ENCODE results near the gene SLIT3. TPM values are rescaled to one million over a fixed set of nuclear protein-coding genes. Genes with fewer than 3 reads are reported as not detected.
"Not testable (repeated sequence)": the region's sequence is repeated elsewhere in the genome, so short reads cannot be mapped to it uniquely, and the experiment has no call there.

The SLIT3 gene
- total RNA-seq, 1 experiment from 2014 or later: 21.9 TPM

DNA sequence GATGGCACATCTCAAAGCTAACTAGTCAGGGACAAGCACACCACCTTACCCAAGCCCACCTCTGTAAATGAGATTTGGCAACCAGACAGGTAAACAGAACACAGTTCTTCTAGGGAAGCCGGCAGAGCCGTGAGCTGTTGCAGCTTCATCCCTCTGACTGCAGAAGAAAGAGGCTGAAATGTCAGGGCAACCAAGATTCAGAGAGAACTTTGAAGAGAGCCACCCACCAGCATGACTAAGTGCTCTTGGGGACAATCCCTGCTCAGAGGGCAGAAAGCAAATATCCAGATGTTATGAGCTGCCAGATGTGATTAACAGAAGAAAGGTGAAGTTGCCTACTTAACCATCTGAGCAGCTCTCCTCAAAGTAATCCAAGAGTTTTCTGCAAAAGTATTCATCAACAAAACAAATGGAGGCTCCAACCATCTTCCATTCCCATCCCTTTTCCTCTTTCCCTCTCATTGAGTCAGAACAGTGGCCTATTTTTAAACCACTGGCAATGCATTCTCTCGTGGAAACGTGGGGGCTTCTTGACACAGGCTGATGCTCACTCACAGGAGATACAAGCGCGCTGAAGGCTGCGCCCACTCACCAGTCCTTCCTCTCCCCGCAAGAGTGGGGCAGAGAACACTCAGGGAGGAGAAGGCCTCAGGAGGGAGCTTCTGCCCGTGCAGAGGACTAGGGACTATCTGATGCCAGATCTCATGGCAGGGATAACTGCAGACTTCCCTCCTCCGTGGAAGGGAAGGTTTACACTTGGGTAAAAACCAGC, 57.1 kb downstream of the SLIT3 start:
- in situ Hi-C loops (cut with HindIII; ENCODE audit: low pct_unique_long_range_greater_than_20kb, low sequenced_read_pairs): no loop called here
- no peak for DNase-seq (ENCODE audit: low read depth)

DNA sequence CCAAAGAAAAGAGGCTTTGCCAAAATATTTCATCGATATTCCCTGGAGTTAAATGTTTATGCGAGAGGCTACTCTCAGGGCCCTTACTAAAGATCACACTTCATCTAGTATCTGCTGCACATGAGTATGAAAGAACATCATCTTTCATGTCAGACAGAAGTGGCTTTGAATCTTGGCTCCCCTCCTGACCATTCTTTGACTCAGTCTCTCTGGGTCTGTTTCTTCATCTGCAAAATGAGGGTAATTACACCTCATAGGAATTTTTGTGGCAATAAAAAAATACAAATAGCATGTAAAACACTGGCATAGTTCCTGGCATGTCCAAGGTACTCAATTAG, 58.1 kb downstream of the SLIT3 start:
- DNase-seq (ENCODE audit: low read depth): no peak
- in situ Hi-C loops (cut with HindIII; ENCODE audit: low pct_unique_long_range_greater_than_20kb, low sequenced_read_pairs): no loop called here

DNA sequence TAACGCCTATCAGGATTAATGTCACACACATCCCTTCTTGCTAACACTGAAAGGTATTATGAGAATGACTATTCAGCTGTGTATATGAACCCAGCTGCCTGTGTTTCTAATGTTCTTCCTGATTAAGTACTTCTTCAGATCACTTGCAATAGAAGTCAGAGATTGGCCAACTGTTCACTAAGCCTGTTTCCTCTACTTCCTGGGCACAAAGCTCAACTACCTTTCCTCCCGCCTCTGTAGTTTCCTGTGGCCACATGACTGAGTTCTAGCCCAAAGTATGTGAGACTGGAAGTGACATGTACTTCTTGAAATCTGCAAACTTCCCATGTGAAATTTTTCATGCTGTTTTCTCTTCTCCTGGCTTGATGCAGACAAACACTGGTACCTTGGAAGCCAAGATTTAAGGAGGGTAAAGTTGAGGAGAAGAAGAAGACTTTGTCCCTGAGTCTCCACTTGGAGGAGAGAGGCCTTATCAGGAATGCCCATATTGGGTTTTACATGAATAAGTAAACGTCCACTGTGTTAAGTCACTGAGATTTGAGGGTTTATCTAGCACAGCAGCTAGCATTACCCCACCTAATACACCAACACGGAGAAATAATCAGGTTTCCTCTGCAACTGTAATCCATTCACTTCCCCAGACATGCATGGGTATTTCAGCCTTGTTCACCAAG, 58.6 kb downstream of the SLIT3 start:
- in situ Hi-C loops (cut with HindIII; ENCODE audit: low pct_unique_long_range_greater_than_20kb, low sequenced_read_pairs): no loop called here
- DNase-seq (ENCODE audit: low read depth): no peak

DNA sequence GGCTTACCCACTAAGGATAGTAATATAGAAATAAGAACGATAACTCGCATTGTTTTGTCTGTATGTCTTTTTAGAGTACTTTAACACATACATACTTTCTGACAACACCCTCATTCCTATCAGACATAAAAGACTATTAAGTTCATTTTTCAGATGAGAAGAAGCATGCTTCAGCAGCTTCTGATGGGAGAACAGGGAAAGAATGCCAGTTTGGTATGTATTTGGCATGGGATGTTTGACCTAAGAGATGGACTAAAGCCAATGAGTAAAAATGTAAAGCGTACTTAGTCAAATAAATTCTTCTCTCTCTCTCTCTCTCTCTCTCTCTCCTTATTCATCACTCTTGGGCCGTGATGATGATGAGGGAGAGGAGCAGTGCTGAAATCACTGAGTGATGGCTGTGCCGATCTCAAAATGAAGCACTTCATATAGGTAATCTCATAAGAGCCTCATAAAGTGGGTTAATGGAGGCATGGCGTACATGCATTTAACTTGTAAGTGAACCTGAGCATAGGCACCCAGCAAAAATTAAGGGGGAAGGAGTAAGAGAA, 71.5 kb downstream of the SLIT3 start:
- in situ Hi-C loops (cut with HindIII; ENCODE audit: low pct_unique_long_range_greater_than_20kb, low sequenced_read_pairs): no loop called here
- DNase-seq (ENCODE audit: low read depth): no peak

DNA sequence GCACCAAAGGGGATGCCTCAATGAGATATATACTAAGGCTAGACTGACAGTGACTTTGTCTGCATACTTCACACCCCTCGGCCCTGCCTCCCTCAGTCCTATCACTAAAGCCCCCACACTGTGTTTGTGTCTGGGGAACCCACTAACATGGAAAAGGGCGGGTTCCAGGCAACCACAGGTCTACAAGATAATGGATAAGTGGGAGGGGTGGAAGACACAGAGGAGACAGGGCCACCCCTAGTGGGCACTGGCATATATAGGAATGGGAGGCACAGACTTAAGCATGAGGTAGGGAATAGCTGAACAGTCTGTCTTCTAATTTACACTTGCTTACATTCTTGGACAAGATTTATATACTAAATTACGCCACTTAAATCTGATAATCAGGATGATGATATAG, 74.0 kb downstream of the SLIT3 start:
- no peak for DNase-seq (ENCODE audit: low read depth)
- in situ Hi-C loops (cut with HindIII; ENCODE audit: low pct_unique_long_range_greater_than_20kb, low sequenced_read_pairs): no loop called here

DNA sequence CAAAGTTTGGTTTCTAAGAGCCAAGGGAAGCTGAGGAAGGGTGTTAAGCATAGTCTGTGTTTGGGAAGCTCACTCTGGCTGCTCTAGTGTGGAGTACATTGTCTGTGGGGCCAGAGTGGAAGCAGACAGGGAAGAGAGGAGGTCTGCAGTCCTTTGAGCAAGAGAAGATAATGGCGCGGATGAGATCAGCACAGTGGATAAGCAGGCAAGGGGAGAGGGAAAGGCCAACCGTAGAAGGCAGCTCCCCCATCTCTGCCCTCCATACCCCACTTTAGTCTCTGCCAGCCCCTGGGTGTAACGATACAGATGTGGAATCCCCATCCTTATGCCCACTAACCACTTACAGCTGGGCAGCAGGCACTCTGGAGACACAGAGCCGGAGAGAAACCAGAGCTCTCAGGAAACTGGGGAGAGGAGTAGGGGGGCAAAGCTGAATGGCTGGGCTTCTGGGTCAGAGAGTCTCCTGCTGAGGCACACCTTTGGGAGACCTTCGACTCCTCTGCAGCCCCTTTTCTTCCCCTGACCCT, 75.0 kb downstream of the SLIT3 start:
- DNase-seq (ENCODE audit: low read depth): no peak
- in situ Hi-C loops (cut with HindIII; ENCODE audit: low pct_unique_long_range_greater_than_20kb, low sequenced_read_pairs): no loop called here

DNA sequence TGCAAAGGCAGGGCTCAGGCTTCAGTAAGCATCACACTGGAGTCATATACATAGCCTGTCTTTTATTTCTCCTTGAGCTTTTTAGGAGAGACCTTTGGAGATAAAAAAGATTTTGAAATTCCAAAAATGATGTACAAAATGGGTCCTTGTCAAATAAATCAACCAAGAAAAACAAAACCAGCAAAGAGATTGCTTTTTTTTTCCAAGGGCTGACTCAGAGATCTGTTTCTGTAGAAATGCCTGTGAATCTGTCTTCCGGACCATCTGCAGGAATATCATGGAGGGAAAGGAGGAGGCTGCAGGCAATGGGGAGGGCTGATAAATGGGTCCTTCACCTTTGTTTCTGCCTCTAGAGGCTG, 77.4 kb downstream of the SLIT3 start:
- in situ Hi-C loops (cut with HindIII; ENCODE audit: low pct_unique_long_range_greater_than_20kb, low sequenced_read_pairs): no loop called here
- peak; percentile 71 for DNase-seq (ENCODE audit: low read depth)

DNA sequence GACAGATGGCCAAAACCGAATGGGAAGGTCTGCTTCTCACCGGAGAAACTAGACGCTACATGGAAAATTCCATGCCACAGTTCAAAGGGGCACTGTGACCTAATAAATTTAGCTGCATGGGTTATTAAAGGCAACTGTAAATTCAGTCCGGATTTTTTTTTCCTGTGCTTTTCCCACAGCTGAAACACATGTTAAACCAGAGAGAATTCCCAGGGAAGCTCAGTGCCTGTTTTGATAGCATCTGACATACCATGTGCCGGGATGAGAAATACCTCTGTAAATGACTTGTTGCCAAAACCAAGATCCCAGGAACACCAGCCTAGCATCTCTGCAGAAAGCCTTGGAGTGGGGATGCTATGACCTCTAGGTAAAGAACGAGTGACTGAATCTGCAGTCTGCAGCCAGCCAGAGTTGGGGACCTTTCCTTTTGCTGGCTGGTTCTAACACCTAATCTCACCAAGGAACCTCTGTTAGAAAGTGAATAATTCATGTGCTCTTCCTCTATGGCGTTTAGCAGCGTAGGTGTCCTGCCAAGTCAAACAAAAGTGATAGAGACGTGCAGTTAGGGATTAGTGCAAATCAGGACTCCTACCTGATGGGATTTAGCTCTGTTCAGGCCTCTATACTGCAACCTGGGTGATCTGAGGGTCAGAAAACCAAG, 77.9 kb downstream of the SLIT3 start:
- DNase-seq (ENCODE audit: low read depth): no peak
- in situ Hi-C loops (cut with HindIII; ENCODE audit: low pct_unique_long_range_greater_than_20kb, low sequenced_read_pairs): no loop called here

DNA sequence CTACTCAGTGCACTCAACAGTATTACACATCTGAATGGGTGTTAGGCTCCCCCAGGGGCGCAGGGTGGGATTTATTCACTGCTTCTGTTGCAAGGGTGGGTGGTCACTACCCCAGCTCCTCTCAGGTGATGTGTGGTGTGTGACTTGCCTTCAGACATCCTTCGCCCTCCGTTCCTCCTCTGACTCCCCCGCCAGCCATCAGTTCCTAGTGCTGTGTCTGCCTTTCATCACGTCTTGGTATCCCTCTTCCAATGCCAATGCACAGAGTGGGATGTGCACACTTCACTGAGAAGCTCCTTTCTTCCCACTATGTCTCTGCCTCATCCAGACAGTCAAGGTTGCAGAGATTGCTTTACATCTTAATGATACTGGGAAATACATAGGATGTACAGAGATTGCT, 79.4 kb downstream of the SLIT3 start:
- DNase-seq (ENCODE audit: low read depth): no peak
- in situ Hi-C loops (cut with HindIII; ENCODE audit: low pct_unique_long_range_greater_than_20kb, low sequenced_read_pairs): no loop called here

DNA sequence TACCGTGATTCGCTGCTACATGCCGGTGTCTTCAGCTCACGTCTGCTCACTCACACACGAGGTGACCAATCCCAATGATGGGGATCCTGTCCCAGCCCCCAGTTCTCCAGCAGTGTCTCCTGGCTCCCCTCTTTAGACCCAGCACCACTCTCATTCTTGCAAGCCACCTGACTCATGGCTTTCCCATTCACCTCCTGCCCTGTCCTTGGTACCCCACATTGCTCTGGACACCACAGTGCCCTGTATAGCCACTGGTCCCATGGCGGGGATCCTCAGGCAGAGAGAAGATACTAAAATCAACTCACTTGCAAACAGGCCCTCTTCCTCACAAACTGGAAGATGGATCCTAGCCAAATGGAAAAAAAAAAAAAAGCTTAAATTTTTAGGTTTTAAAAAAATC, 81.0 kb downstream of the SLIT3 start:
- DNase-seq (ENCODE audit: low read depth): no peak
- in situ Hi-C loops (cut with HindIII; ENCODE audit: low pct_unique_long_range_greater_than_20kb, low sequenced_read_pairs): no loop called here

DNA sequence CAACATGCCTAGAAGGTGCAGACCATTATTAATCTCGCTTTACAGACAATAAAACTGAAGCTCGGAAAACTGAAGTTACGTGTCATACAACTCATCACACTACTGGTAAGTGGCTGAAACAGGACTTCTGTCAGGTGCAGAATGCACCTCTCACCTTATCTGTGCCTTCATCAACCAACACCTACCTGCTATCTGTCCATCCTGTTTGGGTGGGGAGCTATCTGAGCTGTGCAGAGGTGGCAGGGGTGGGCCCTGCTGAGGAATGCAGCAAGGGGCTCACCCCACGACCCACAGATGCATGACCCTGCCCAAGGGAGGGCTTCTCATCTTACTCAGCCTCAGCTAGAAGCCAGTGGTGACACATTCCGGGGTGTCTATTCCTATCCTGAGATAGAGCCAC, 81.6 kb downstream of the SLIT3 start:
- in situ Hi-C loops (cut with HindIII; ENCODE audit: low pct_unique_long_range_greater_than_20kb, low sequenced_read_pairs): no loop called here
- no peak for DNase-seq (ENCODE audit: low read depth)

DNA sequence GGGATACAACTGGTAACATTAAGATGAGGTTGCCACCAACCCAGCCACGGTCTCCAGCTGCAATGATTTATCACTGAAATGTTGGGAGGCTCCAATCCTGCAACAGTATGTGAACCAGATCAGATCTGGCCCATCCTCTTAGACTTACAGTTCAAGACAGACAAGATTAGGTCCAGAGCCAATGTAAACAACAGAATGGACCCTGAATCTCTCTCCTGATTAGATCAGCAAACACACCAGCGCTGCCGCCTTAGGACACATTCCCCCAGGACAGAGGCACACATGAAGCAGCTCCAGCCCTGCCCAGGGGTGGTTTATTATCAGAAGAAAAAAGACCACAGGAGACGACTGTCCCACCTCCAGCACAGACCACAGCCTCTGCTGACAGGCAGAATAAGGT, 82.1 kb downstream of the SLIT3 start:
- DNase-seq (ENCODE audit: low read depth): peak; percentile 46
- in situ Hi-C loops (cut with HindIII; ENCODE audit: low pct_unique_long_range_greater_than_20kb, low sequenced_read_pairs): no loop called here

DNA sequence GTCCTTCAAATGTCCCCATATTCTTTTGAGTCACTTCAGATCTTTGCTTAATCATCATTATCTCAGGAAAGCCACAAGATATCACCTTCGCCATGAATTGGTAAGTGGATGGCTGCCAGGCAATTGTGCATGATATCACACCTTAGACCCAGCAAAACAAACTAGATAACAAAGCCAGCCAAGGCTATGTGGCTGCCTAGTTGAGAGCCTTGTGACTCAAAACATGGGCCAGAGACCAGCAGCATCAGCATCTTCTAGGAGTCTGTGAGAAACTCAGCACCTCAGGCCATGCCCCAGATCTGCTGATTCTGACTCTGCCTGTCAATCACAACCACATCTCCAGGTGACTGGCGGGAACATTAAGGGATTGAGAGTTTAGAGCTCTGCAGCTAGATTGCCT, 82.8 kb downstream of the SLIT3 start:
- in situ Hi-C loops (cut with HindIII; ENCODE audit: low pct_unique_long_range_greater_than_20kb, low sequenced_read_pairs): no loop called here
- peak; percentile 32 for DNase-seq (ENCODE audit: low read depth)

DNA sequence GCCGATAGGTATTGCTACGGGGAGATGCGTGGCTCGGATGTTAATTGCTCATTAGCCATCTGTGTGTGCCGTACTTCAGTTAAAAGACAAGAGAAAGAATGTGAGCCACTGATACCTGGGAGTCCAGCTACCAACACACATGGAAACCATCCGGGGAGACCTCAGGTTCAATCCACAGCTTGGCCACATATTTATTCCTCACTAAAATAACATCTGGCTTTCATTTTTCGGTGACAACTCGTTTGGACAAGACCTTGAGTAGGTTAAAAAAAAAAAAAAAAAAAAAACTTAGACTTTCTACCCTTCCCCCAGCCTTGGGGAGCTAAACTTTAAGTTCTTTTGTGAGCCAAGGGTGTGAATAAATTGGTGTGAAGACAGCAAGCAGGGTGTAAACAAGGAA, 84.1 kb downstream of the SLIT3 start:
- in situ Hi-C loops (cut with HindIII; ENCODE audit: low pct_unique_long_range_greater_than_20kb, low sequenced_read_pairs): no loop called here
- no peak for DNase-seq (ENCODE audit: low read depth)

DNA sequence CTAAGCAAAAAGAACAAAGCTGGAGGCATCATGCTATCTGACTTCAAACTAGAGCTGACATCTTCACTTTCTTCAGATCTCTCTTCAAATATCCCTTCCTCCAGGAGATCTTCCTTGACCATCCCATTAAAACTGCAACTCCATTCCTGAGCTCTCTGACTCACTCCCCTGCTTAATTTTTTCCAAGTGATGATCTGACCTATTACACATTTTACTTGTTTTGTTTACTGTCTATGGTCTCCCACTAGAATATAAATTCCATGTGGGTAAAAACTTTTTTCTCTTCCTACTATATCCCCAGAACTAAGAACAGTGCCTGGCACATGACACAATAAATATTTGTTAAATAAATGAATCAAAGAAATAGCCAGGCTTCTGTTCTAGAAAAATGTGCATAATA, 87.5 kb downstream of the SLIT3 start:
- DNase-seq (ENCODE audit: low read depth): peak; percentile 20
- in situ Hi-C loops (cut with HindIII; ENCODE audit: low pct_unique_long_range_greater_than_20kb, low sequenced_read_pairs): no loop called here

DNA sequence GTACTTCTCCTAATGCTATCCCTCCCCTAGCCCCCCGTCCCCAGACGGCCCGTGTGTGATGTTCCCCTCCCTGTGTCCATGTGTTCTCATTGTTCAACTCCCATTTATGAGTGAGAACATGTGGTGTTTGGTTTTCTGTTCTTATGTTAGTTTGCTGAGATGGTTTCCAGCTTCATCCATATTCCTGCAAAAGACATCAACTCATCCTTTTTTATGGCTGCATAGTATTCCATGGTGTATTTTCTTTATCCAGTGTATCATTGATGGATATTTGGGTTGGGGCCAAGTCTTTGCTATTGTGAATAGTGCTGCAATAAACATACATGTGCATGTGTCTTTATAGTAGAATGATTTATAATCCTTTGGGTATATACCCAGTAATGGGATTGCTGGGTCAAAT, 89.2 kb downstream of the SLIT3 start:
- in situ Hi-C loops (cut with HindIII; ENCODE audit: low pct_unique_long_range_greater_than_20kb, low sequenced_read_pairs): not testable (repeated sequence)

DNA sequence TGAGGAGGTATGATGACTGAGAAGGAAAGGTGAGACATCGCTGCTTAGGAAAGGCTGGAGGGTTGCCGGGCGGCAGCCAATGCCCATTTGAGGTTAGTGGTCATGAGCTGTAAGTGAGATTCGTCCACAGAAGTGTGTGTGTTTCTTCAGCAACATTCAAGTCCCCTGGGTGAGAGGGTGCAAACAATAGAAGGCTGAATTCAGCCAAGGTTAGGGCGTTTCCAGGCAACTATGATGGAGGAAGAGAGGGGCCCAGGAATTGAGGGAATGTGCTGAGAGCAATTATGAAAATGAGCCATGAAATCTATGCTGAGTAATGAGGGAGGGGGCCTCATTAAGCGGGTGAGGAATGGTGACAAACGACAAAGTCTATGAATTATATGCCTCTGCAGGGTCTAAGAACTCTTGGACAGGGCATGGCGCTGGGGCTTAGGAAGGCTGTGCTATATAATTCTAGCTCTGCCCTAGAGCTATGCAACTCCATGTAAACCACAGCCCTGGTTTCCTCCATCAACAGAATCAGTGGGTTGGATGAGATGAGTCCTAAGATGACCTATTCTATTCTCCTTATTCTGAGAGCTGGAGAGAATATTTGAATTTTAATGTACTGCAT, 96.0 kb downstream of the SLIT3 start:
- in situ Hi-C loops (cut with HindIII; ENCODE audit: low pct_unique_long_range_greater_than_20kb, low sequenced_read_pairs): no loop called here
- no peak for DNase-seq (ENCODE audit: low read depth)

More for the DNA sequence above, 89.2 kb downstream of the SLIT3 start:
- not testable (repeated sequence) for DNase-seq (ENCODE audit: low read depth)

DNA sequence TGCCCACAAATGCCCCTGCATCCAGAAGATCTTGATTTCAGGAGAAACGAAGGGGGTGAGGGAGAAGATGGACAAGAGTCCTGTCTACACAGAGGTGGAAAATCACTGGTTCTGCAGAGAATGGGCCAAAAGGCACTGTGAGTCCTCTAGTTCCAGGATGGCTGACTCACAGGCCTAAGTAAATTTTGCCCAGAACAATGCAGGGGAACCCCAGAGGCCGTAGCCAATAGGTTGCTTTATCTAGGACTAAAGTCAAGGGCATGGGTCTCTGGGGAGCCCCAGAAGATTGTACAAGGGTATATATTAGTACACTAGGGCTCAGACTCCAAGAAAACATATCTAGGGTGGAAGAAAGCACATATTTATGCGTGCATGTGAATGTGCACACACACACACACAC, 98.0 kb downstream of the SLIT3 start:
- no peak for DNase-seq (ENCODE audit: low read depth)
- in situ Hi-C loops (cut with HindIII; ENCODE audit: low pct_unique_long_range_greater_than_20kb, low sequenced_read_pairs): no loop called here

DNA sequence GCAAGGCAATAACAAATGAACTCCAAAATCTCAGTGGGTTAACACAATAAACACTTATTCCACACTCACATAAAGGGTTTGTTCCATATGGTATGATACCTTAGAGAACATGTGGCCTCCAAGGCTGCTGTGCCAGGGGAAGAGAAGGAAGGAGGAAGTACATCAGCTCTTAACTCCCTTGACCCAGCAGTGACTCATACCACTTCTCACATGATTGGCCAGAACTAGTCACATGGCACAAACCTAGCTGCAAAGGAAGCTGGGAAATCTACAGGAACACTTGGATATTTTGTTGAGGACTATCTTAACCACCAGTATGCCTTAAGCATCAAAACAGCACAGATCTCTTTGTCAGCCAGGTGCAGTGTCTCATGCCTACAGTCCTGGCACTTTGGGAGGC, 99.3 kb downstream of the SLIT3 start:
- in situ Hi-C loops (cut with HindIII; ENCODE audit: low pct_unique_long_range_greater_than_20kb, low sequenced_read_pairs): no loop called here
- peak; percentile 50 for DNase-seq (ENCODE audit: low read depth)
